Calu3 (cell line): ENCODE results near the gene SH3PXD2A. TPM values are rescaled to one million over a fixed set of nuclear protein-coding genes. Genes with fewer than 3 reads are reported as not detected.

Experiments
- BruUV-seq: library from RNA; stranded (reverse); fragments of 400-500 nt; replicated peaks from 2 replicates; lab custom pipeline; 2021; lab: Mats Ljungman, UMichigan
- CTCF ChIA-PET: fragments of 300-600 bp; sonication (Branson Sonifier 250); formaldehyde crosslinking; loops from one replicate; lab custom pipeline; 2022; ENCODE audit warnings: antibody characterized with exemption; lab: Charles Lee
- DNase-seq: peaks from one replicate; pipeline ENCODE4 v3.0.0; 2022
- H3K27ac Mint-ChIP-seq: one replicate; pipeline ENCODE4 v1.8.0; 2022; ENCODE audit warnings: mixed read lengths; ENCODE audit not compliant: unreplicated experiment
- H3K27me3 Mint-ChIP-seq: one replicate; pipeline ENCODE4 v1.8.0; 2022; ENCODE audit warnings: mixed read lengths; ENCODE audit not compliant: unreplicated experiment
- H3K36me3 Mint-ChIP-seq: one replicate; pipeline ENCODE4 v1.8.0; 2022; ENCODE audit warnings: mild to moderate bottlenecking, moderate library complexity, mixed read lengths; ENCODE audit not compliant: insufficient read depth, unreplicated experiment
- H3K4me1 Mint-ChIP-seq: one replicate; pipeline ENCODE4 v1.8.0; 2022; ENCODE audit warnings: mild to moderate bottlenecking, low read depth, mixed read lengths; ENCODE audit not compliant: unreplicated experiment
- H3K4me3 Mint-ChIP-seq: one replicate; pipeline ENCODE4 v1.8.0; 2022; ENCODE audit warnings: mild to moderate bottlenecking, low read depth, moderate library complexity, mixed read lengths; ENCODE audit not compliant: unreplicated experiment
- H3K9me3 Mint-ChIP-seq: one replicate; pipeline ENCODE4 v1.8.0; 2022; ENCODE audit warnings: low read depth, mixed read lengths; ENCODE audit not compliant: unreplicated experiment
- CTCF ChIP-seq: fragments of 200-600 bp; IDR thresholded peaks from one replicate; pipeline ENCODE4 v1.8.0; 2022; ENCODE audit warnings: antibody characterized with exemption; ENCODE audit not compliant: unreplicated experiment
- intact Hi-C: fragments of 100-400 bp; cut with micrococcal nuclease; formaldehyde crosslinking; loops from one replicate; pipeline ENCODE4 v1.10.0; 2022; ENCODE audit not compliant: unreplicated experiment
- total RNA-seq: library from RNA; stranded (reverse); gene quantifications from 2 replicates; pipeline ENCODE4 v1.2.3, GENCODE V29; 2022

Gene SH3PXD2A
- total RNA-seq, 1 experiment from 2014 or later, result 7.5 TPM

GRCh38 chr10:103707956-103708626 lies 147.3 kb downstream of the SH3PXD2A start:
- intact Hi-C loops, result no loop called here
- CTCF ChIA-PET, result interaction anchor here (1.0 kb wide), 1 partner anchor 9 kb away, joined by 3 read pairs; no protein-coding TSS in a partner anchor
- no peaks in the 10 kb centered on the region for H3K36me3 Mint-ChIP-seq
- H3K4me3 Mint-ChIP-seq, result no peak overlapping the region
- H3K27ac Mint-ChIP-seq, result no peak overlapping the region
- H3K9me3 Mint-ChIP-seq, result no peaks in the 10 kb centered on the region
- DNase-seq, result no peak
- TF ChIP-seq CTCF, result no peak
- no peaks in the 10 kb centered on the region for H3K4me1 Mint-ChIP-seq
- BruUV-seq, result no TSS peak
- peaks cover 7% of the 10 kb centered on the region for H3K27me3 Mint-ChIP-seq

- Mint-ChIP-seq H3K36me3 (no peaks in the 10 kb centered on the region), H3K4me1 (no peaks in the 10 kb centered on the region), H3K4me3 (no peak overlapping the region), H3K27ac (no peak overlapping the region), H3K9me3 (no peaks in the 10 kb centered on the region), H3K27me3 (peaks cover 7% of the 10 kb centered on the region)
- no peak for DNase-seq
- TF ChIP-seq CTCF, result no peak
- intact Hi-C loops, result no loop called here
- no TSS peak for BruUV-seq
- CTCF ChIA-PET, result interaction anchor here (0.6 kb wide), 1 partner anchor 614 kb away, joined by 3 read pairs; no protein-coding TSS in a partner anchor
Observed at GRCh38 chr10:103706762-103707161, 148.6 kb downstream of the SH3PXD2A start.

GRCh38 chr10:103706047-103706446 lies 149.3 kb downstream of the SH3PXD2A start:
- DNase-seq, result no peak
- Mint-ChIP-seq H3K36me3 (no peaks in the 10 kb centered on the region), H3K4me3 (no peak overlapping the region), H3K27ac (no peak overlapping the region), H3K27me3 (peaks cover 7% of the 10 kb centered on the region), H3K9me3 (no peaks in the 10 kb centered on the region), H3K4me1 (no peaks in the 10 kb centered on the region)
- no peak for TF ChIP-seq CTCF
- BruUV-seq, result no TSS peak
- intact Hi-C loops, result no loop called here
- CTCF ChIA-PET, result no interaction called here

GRCh38 chr10:103703941-103704919 lies 151.1 kb downstream of the SH3PXD2A start:
- no peak for DNase-seq
- TF ChIP-seq CTCF, result no peak
- CTCF ChIA-PET, result no interaction called here
- peaks cover 3% of the 10 kb centered on the region for H3K27me3 Mint-ChIP-seq
- BruUV-seq, result no TSS peak
- intact Hi-C loops, result no loop called here
- no peaks in the 10 kb centered on the region for H3K9me3 Mint-ChIP-seq
- H3K4me3 Mint-ChIP-seq, result no peak overlapping the region
- H3K36me3 Mint-ChIP-seq, result no peaks in the 10 kb centered on the region
- no peak overlapping the region for H3K27ac Mint-ChIP-seq
- H3K4me1 Mint-ChIP-seq, result no peaks in the 10 kb centered on the region
